Measurements from ENCODE around the gene BLOC1S2.

BLOC1S2 gene

DNA sequence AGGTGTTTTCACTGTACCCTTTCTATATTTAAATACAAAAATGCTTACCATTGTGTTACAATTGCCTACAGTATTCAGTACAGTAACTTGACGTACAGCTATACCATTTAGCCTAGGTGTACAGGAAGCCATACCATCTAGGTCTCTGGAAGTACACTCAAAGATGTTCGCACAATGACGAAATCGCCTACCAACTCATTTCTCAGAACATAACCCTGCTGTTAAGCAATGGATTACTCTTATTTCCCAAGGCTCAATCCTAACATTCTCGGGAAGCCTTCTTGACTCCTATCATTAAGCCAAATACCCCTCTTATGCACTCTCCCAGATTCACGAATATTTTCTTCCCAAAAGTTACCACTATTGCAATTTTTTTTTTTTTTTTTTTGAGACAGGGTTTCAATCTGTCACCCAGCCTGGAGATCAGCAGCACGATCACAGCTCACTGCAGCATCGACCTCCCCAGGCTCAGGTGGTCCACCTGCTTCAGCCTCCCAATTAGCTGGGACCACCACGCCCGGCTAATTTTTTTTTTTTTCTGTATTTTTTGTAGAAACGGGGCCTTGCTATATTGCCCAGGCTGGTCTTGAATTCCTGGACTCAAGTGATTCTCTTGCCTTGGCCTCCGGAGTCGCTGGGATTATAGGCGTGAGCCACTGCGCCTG is 20.5 kb downstream of the BLOC1S2 start:
- no peaks in the 10 kb centered on the region for H3K9me3 ChIP-seq (ENCODE audit: insufficient read depth, low read length)
- no peak overlapping the region for H3K4me3 ChIP-seq (ENCODE audit: insufficient read length, low read depth)
- H3K9ac ChIP-seq (ENCODE audit: insufficient read length, low read depth): no peak overlapping the region
- H3K36me3 ChIP-seq (ENCODE audit: insufficient read depth, insufficient read length, low read length): peaks cover 14% of the 10 kb centered on the region
- no peak for DNase-seq (ENCODE audit: low read depth, low spot score)
- no peaks in the 10 kb centered on the region for H3K4me1 ChIP-seq (ENCODE audit: insufficient read depth, insufficient read length)
- TF ChIP-seq YY1 (IDR thresholded peaks at IDR 0.05; ENCODE audit: insufficient read depth, insufficient read length): no peak
- TF ChIP-seq SUZ12 (IDR thresholded peaks at IDR 0.05; ENCODE audit: extremely low read depth, insufficient read depth, insufficient read length): no peak
- TF ChIP-seq ZNF274 (IDR thresholded peaks at IDR 0.05; ENCODE audit: low read depth, low read length): no peak
- H3K27me3 ChIP-seq (ENCODE audit: insufficient read depth, insufficient read length): no peaks in the 10 kb centered on the region

DNA sequence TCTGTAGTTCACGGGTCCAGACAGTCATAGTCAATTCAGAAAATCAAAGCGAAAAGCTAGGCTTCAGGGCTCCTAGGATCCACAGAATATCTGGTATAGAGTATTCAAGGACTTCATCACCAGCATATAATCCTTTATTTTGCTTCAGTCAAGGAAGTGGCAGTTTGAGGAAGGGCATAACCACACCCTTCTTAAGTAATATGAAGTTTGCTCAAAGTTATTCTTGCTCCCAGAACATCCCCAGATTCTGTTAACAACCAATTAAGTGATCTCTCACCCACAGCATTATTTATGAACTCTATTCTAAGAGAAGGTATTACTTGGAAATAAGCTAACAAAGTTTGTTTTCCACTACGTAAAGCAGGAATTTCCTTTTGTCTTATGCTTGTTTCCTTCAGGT is 32.3 kb downstream of the BLOC1S2 start:
- TF ChIP-seq ZNF274 (IDR thresholded peaks at IDR 0.05; ENCODE audit: low read depth, low read length) (no peak), SUZ12 (IDR thresholded peaks at IDR 0.05; ENCODE audit: extremely low read depth, insufficient read depth, insufficient read length) (no peak), YY1 (IDR thresholded peaks at IDR 0.05; ENCODE audit: insufficient read depth, insufficient read length) (no peak)
- H3K9ac ChIP-seq (ENCODE audit: insufficient read length, low read depth): no peak overlapping the region
- no peak overlapping the region for H3K4me3 ChIP-seq (ENCODE audit: insufficient read length, low read depth)
- H3K9me3 ChIP-seq (ENCODE audit: insufficient read depth, low read length): no peaks in the 10 kb centered on the region
- no peak for DNase-seq (ENCODE audit: low read depth, low spot score)
- no peaks in the 10 kb centered on the region for H3K4me1 ChIP-seq (ENCODE audit: insufficient read depth, insufficient read length)
- no peaks in the 10 kb centered on the region for H3K27me3 ChIP-seq (ENCODE audit: insufficient read depth, insufficient read length)
- peaks cover 59% of the 10 kb centered on the region for H3K36me3 ChIP-seq (ENCODE audit: insufficient read depth, insufficient read length, low read length)

DNA sequence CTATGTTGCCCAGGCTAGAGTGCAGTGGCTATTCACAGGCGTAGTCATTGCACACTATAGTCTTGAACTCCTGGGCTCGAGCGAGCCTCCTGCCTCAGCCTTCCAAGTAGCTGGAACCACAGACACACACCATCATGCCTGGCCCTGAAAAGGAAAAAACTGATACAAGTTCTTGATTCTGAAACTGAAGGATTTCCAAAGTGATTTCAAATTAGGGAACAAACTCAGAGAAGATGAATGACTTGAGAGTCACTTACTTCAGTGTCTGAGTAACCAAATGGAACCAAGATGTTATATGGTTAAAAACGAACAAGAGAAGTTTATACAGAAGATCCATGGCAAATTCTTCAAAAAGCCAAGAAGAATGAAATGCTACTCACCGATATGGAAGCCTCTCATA is 33.4 kb downstream of the BLOC1S2 start:
- H3K27me3 ChIP-seq (ENCODE audit: insufficient read depth, insufficient read length): no peaks in the 10 kb centered on the region
- no peaks in the 10 kb centered on the region for H3K9me3 ChIP-seq (ENCODE audit: insufficient read depth, low read length)
- DNase-seq (ENCODE audit: low read depth, low spot score): no peak
- H3K36me3 ChIP-seq (ENCODE audit: insufficient read depth, insufficient read length, low read length): peaks cover 68% of the 10 kb centered on the region
- TF ChIP-seq SUZ12 (IDR thresholded peaks at IDR 0.05; ENCODE audit: extremely low read depth, insufficient read depth, insufficient read length) (no peak), YY1 (IDR thresholded peaks at IDR 0.05; ENCODE audit: insufficient read depth, insufficient read length) (no peak), ZNF274 (IDR thresholded peaks at IDR 0.05; ENCODE audit: low read depth, low read length) (no peak)
- no peaks in the 10 kb centered on the region for H3K4me1 ChIP-seq (ENCODE audit: insufficient read depth, insufficient read length)
- H3K9ac ChIP-seq (ENCODE audit: insufficient read length, low read depth): no peak overlapping the region
- no peak overlapping the region for H3K4me3 ChIP-seq (ENCODE audit: insufficient read length, low read depth)

DNA sequence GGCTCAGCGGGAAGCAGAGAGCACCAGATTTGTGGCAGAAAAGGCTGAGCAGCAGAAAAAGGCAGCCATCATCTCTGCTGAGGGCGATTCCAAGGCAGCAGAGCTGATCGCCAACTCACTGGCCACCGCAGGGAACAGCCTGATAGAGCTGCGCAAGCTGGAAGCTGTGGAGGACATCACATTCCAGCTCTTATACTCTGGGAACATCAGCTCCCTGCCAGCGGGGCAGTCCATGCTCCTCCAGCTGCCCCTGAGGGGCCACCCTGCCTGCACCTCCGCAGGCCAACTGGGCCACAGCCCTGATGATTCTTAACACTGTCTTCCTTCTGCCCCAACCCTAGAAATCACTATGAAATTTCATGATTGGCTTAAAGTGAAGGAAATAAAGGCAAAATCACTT is 37.7 kb downstream of the BLOC1S2 start:
- H3K27me3 ChIP-seq (ENCODE audit: insufficient read depth, insufficient read length): no peaks in the 10 kb centered on the region
- H3K36me3 ChIP-seq (ENCODE audit: insufficient read depth, insufficient read length, low read length): peaks cover 63% of the 10 kb centered on the region
- no peak overlapping the region for H3K9ac ChIP-seq (ENCODE audit: insufficient read length, low read depth)
- no peak overlapping the region for H3K4me3 ChIP-seq (ENCODE audit: insufficient read length, low read depth)
- no peaks in the 10 kb centered on the region for H3K9me3 ChIP-seq (ENCODE audit: insufficient read depth, low read length)
- no peak for TF ChIP-seq ZNF274 (IDR thresholded peaks at IDR 0.05; ENCODE audit: low read depth, low read length)
- TF ChIP-seq YY1 (IDR thresholded peaks at IDR 0.05; ENCODE audit: insufficient read depth, insufficient read length): no peak
- no peaks in the 10 kb centered on the region for H3K4me1 ChIP-seq (ENCODE audit: insufficient read depth, insufficient read length)
- no peak for DNase-seq (ENCODE audit: low read depth, low spot score)

DNA sequence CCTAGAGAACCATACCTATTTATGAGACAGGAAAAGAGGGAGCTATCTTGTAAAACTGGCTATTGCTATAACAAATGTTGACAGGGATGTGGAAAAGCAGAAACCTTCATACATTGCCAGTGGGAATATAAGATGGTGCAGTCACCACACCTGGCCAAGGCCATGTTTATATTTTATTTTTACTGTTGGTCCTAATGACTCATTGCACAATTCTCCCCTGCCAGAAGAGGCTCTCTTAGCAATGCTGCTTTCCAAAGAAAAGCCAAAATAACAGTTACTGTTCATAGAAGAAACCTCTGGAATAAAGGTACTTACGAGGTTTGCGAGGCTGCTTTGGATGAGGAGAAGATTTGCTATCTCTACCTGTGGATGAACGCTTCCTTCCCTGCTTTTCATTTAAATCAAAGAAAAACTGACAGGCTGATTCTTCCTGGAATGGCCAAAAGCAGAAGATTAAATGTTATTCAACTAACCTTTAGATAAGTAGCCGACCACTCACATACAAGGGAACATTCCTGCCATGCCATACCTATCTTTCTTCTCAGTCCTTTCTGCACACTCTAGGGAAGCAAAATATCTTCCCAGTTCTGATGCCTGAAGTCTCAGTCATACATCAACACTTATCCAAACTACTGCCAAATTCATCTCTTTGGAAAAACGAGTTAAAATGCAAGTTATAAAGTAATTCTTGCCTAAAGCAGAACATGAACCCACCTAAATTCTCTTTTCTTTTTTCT is 40.8 kb downstream of the BLOC1S2 start:
- no peak overlapping the region for H3K9ac ChIP-seq (ENCODE audit: insufficient read length, low read depth)
- H3K36me3 ChIP-seq (ENCODE audit: insufficient read depth, insufficient read length, low read length): peaks cover 61% of the 10 kb centered on the region
- H3K9me3 ChIP-seq (ENCODE audit: insufficient read depth, low read length): no peaks in the 10 kb centered on the region
- no peak overlapping the region for H3K4me3 ChIP-seq (ENCODE audit: insufficient read length, low read depth)
- no peaks in the 10 kb centered on the region for H3K27me3 ChIP-seq (ENCODE audit: insufficient read depth, insufficient read length)
- DNase-seq (ENCODE audit: low read depth, low spot score): no peak
- no peaks in the 10 kb centered on the region for H3K4me1 ChIP-seq (ENCODE audit: insufficient read depth, insufficient read length)
- TF ChIP-seq YY1 (IDR thresholded peaks at IDR 0.05; ENCODE audit: insufficient read depth, insufficient read length) (no peak), SUZ12 (IDR thresholded peaks at IDR 0.05; ENCODE audit: extremely low read depth, insufficient read depth, insufficient read length) (no peak), ZNF274 (IDR thresholded peaks at IDR 0.05; ENCODE audit: low read depth, low read length) (no peak)

DNA sequence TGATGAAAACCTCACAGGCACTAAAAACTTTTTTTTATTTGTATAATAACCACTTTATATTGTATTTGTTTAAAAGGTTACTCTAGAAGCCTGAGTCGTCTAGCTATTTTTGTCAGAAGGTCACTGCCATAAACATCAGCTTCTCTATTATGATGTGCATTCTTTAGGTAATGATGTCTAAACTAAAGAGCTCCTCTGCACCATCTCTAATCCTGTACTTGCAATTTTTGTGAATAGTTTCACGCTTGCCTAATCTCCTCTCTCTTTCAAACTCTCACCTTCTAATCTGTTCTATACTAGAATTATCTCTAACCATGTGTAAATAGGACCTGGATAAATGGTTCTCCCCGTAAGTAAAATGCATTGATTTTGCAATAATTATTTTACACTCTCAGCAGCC is 46.6 kb downstream of the BLOC1S2 start:
- H3K9ac ChIP-seq (ENCODE audit: insufficient read length, low read depth): no peak overlapping the region
- no peaks in the 10 kb centered on the region for H3K4me1 ChIP-seq (ENCODE audit: insufficient read depth, insufficient read length)
- peaks cover 50% of the 10 kb centered on the region for H3K36me3 ChIP-seq (ENCODE audit: insufficient read depth, insufficient read length, low read length)
- no peak for DNase-seq (ENCODE audit: low read depth, low spot score)
- H3K27me3 ChIP-seq (ENCODE audit: insufficient read depth, insufficient read length): no peaks in the 10 kb centered on the region
- TF ChIP-seq SUZ12 (IDR thresholded peaks at IDR 0.05; ENCODE audit: extremely low read depth, insufficient read depth, insufficient read length) (no peak), YY1 (IDR thresholded peaks at IDR 0.05; ENCODE audit: insufficient read depth, insufficient read length) (no peak), ZNF274 (IDR thresholded peaks at IDR 0.05; ENCODE audit: low read depth, low read length) (no peak)
- no peak overlapping the region for H3K4me3 ChIP-seq (ENCODE audit: insufficient read length, low read depth)
- no peaks in the 10 kb centered on the region for H3K9me3 ChIP-seq (ENCODE audit: insufficient read depth, low read length)

DNA sequence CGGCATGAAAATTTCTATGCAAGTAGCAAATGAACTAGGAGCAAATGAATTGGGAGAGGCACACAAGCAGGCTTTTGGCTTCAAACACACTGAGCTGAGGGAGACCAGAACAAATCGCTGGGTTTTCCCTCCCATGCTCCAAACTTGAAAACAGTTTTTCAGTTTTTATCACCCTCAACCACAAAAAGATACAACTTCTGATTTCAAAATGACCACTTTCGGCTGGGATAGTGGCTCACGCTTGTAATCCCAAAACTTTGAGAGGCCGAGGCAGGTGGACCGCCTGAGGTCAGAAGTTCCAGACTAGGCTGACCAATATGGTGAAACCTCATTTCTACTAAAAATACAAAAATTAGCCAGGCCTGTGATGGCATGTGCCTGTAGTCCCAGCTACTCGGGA is 48.1 kb downstream of the BLOC1S2 start:
- Histone ChIP-seq H3K9me3 (ENCODE audit: insufficient read depth, low read length) (no peaks in the 10 kb centered on the region), H3K4me3 (ENCODE audit: insufficient read length, low read depth) (no peak overlapping the region), H3K27me3 (ENCODE audit: insufficient read depth, insufficient read length) (no peaks in the 10 kb centered on the region), H3K9ac (ENCODE audit: insufficient read length, low read depth) (no peak overlapping the region), H3K36me3 (ENCODE audit: insufficient read depth, insufficient read length, low read length) (peaks cover 55% of the 10 kb centered on the region), H3K4me1 (ENCODE audit: insufficient read depth, insufficient read length) (no peaks in the 10 kb centered on the region)
- no peak for TF ChIP-seq YY1 (IDR thresholded peaks at IDR 0.05; ENCODE audit: insufficient read depth, insufficient read length)
- TF ChIP-seq SUZ12 (IDR thresholded peaks at IDR 0.05; ENCODE audit: extremely low read depth, insufficient read depth, insufficient read length): no peak
- no peak for TF ChIP-seq ZNF274 (IDR thresholded peaks at IDR 0.05; ENCODE audit: low read depth, low read length)
- DNase-seq (ENCODE audit: low read depth, low spot score): no peak

All from NT2/D1 (cell line).